ENCODE data around the gene GAP43. TPM values are rescaled to one million over a fixed set of nuclear protein-coding genes. Genes with fewer than 3 reads are reported as not detected.

Gene GAP43
- total RNA-seq, 1 donor from 2014 or later: 4.9 TPM

DNA sequence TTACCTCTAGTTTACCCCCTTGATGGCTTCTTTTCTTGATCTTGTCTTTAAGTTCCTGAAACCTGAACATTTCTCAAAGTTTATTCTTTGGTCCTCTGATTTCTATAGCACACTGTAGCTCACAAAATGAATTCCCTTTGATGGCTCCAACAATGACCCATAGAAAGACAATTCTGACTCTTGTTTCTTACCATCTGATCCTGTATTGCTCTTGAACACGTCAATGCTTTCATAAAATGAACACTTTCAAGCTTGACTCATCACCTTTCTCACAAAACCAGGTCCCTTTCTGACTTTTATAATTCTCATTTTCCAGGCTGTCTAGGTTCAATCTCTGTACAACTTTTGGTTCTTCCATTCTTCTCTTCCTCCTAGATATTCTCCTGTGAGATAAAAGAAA lies 5.7 kb upstream of the GAP43 start:
- H3K36me3 ChIP-seq: no peaks in the 10 kb centered on the region
- no peak overlapping the region for H3K4me3 ChIP-seq
- intact Hi-C loops (cut with DNase I): no loop called here
- no peaks in the 10 kb centered on the region for H3K27me3 ChIP-seq
- TF ChIP-seq CTCF (IDR thresholded peaks at IDR 0.05) (no peak), POLR2A (IDR thresholded peaks at IDR 0.05) (no peak), POLR2AphosphoS5 (IDR thresholded peaks at IDR 0.05; ENCODE audit: insufficient read depth in 1 of 2, low read depth in 1 of 2) (no peak)
- H3K27ac ChIP-seq: no peak overlapping the region
- no peaks in the 10 kb centered on the region for H3K9me3 ChIP-seq
- no peak for DNase-seq (ENCODE audit: extremely low spot score in 2 of 2)
- H3K4me1 ChIP-seq: no peaks in the 10 kb centered on the region

- no peak for DNase-seq (ENCODE audit: extremely low spot score in 2 of 2)
- Histone ChIP-seq H3K4me1 (peaks cover 8% of the 10 kb centered on the region), H3K27me3 (peaks cover 4% of the 10 kb centered on the region), H3K9me3 (no peaks in the 10 kb centered on the region), H3K4me3 (peak overlapping the region in 1 of 2 donors; percentile 11), H3K27ac (no peak overlapping the region), H3K36me3 (no peaks in the 10 kb centered on the region)
- TF ChIP-seq POLR2A (IDR thresholded peaks at IDR 0.05) (no peak), CTCF (IDR thresholded peaks at IDR 0.05) (no peak), POLR2AphosphoS5 (IDR thresholded peaks at IDR 0.05; ENCODE audit: insufficient read depth in 1 of 2, low read depth in 1 of 2) (no peak)
- intact Hi-C loops (cut with DNase I): loop anchor here (5.0 kb wide), 1 partner anchor 48 kb away; no protein-coding TSS in a partner anchor
Measured at GRCh38 chr3:115624029-115624741, 875 bp downstream of the GAP43 start.

GRCh38 chr3:115624901-115625300 lies 1.6 kb downstream of the GAP43 start:
- Histone ChIP-seq H3K4me1 (peaks cover 8% of the 10 kb centered on the region), H3K9me3 (no peaks in the 10 kb centered on the region), H3K4me3 (no peak overlapping the region), H3K27ac (no peak overlapping the region), H3K27me3 (peaks cover 4% of the 10 kb centered on the region), H3K36me3 (no peaks in the 10 kb centered on the region)
- no peak for DNase-seq (ENCODE audit: extremely low spot score in 2 of 2)
- TF ChIP-seq CTCF (IDR thresholded peaks at IDR 0.05): no peak
- no peak for TF ChIP-seq POLR2A (IDR thresholded peaks at IDR 0.05)
- no peak for TF ChIP-seq POLR2AphosphoS5 (IDR thresholded peaks at IDR 0.05; ENCODE audit: insufficient read depth in 1 of 2, low read depth in 1 of 2)
- intact Hi-C loops (cut with DNase I): loop anchor here (5.0 kb wide), 1 partner anchor 47 kb away; no protein-coding TSS in a partner anchor

GRCh38 chr3:115626006-115626409 lies 2.7 kb downstream of the GAP43 start:
- Histone ChIP-seq H3K4me1 (peaks cover 8% of the 10 kb centered on the region), H3K9me3 (no peaks in the 10 kb centered on the region), H3K4me3 (no peak overlapping the region), H3K27me3 (peaks cover 4% of the 10 kb centered on the region), H3K27ac (no peak overlapping the region), H3K36me3 (no peaks in the 10 kb centered on the region)
- intact Hi-C loops (cut with DNase I): no loop called here
- DNase-seq (ENCODE audit: extremely low spot score in 2 of 2): no peak
- TF ChIP-seq POLR2A (IDR thresholded peaks at IDR 0.05) (no peak), CTCF (IDR thresholded peaks at IDR 0.05) (no peak), POLR2AphosphoS5 (IDR thresholded peaks at IDR 0.05; ENCODE audit: insufficient read depth in 1 of 2, low read depth in 1 of 2) (no peak)

DNA sequence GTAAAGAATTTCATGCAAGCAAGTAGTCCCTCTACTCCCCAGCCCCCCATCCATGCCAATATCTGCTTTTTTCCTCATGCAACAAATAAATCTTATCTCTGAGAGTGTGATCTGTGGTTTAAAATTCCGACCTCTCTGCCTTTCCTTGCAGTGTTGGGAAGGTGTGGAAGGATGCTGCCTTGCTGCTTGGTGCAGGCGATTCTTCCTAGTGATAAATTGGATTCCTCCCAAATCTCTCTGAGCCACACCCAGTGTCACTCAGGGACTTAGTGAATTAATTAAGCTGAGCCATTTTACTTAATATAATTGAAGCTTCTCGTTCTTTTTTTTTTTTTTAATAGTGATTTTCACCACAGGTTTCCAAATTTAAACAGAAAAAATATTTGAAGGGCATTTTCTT lies 3.4 kb downstream of the GAP43 start:
- peaks cover 4% of the 10 kb centered on the region for H3K27me3 ChIP-seq
- H3K4me1 ChIP-seq: peaks cover 8% of the 10 kb centered on the region
- H3K9me3 ChIP-seq: no peaks in the 10 kb centered on the region
- intact Hi-C loops (cut with DNase I): no loop called here
- H3K36me3 ChIP-seq: no peaks in the 10 kb centered on the region
- H3K4me3 ChIP-seq: no peak overlapping the region
- no peak for DNase-seq (ENCODE audit: extremely low spot score in 2 of 2)
- no peak overlapping the region for H3K27ac ChIP-seq
- no peak for TF ChIP-seq CTCF (IDR thresholded peaks at IDR 0.05)
- TF ChIP-seq POLR2AphosphoS5 (IDR thresholded peaks at IDR 0.05; ENCODE audit: insufficient read depth in 1 of 2, low read depth in 1 of 2): no peak
- TF ChIP-seq POLR2A (IDR thresholded peaks at IDR 0.05): no peak

Measured in vagina (tissue), 2 donors.